Hepatocyte (in vitro differentiated cells): ENCODE measurements around the gene AMFR. TPM values are rescaled to one million over a fixed set of nuclear protein-coding genes. Genes with fewer than 3 reads are reported as not detected.

Experiments used
- DNase-seq: peaks from one replicate; pipeline ENCODE4 v3.0.0-alpha.2; 2016; ENCODE audit warnings: low spot score
- H2AFZ ChIP-seq: fragments of 200-600 bp; sonication (generic); 2 replicates; pipeline ENCODE4 v1.6.0; 2016; ENCODE audit warnings: antibody characterized with exemption, mild to moderate bottlenecking
- H3K27ac ChIP-seq: fragments of 200-600 bp; sonication (generic); 2 replicates; pipeline ENCODE4 v1.5.1; 2016; ENCODE audit warnings: mild to moderate bottlenecking
- H3K27me3 ChIP-seq: fragments of 200-600 bp; sonication (generic); 2 replicates; pipeline ENCODE4 v1.6.1; 2016
- H3K36me3 ChIP-seq: fragments of 200-600 bp; sonication (generic); replicated peaks from 2 replicates; pipeline ENCODE4 v1.5.1; 2016; ENCODE audit warnings: low read depth; ENCODE audit not compliant: insufficient read depth
- H3K4me1 ChIP-seq: fragments of 200-600 bp; sonication (generic); 2 replicates; pipeline ENCODE4 v1.5.1; 2016; ENCODE audit warnings: mild to moderate bottlenecking, moderate library complexity; ENCODE audit not compliant: insufficient read depth
- H3K4me2 ChIP-seq: fragments of 200-600 bp; sonication (generic); 2 replicates; pipeline ENCODE4 v1.6.0; 2016
- H3K4me3 ChIP-seq: fragments of 200-600 bp; sonication (generic); 2 replicates; pipeline ENCODE4 v1.5.1; 2016; ENCODE audit warnings: mild to moderate bottlenecking
- H3K79me2 ChIP-seq: fragments of 200-600 bp; sonication (generic); 2 replicates; pipeline ENCODE4 v1.6.0; 2017; ENCODE audit warnings: mild to moderate bottlenecking
- H3K9me2 ChIP-seq: fragments of 200-600 bp; sonication (generic); replicated peaks from 2 replicates; pipeline ENCODE4 v1.6.0; 2017; ENCODE audit warnings: mild to moderate bottlenecking; ENCODE audit not compliant: insufficient read depth
- H3K9me3 ChIP-seq: fragments of 200-600 bp; sonication (generic); 2 replicates; pipeline ENCODE4 v1.5.1; 2016; ENCODE audit warnings: low read depth, mild to moderate bottlenecking
- H4K20me1 ChIP-seq: fragments of 200-600 bp; sonication (generic); 2 replicates; pipeline ENCODE4 v1.6.0; 2016; ENCODE audit warnings: mild to moderate bottlenecking; ENCODE audit not compliant: insufficient read depth, poor library complexity, severe bottlenecking
- EZH2 ChIP-seq: fragments of 200-600 bp; sonication (generic); IDR thresholded peaks from 2 replicates; pipeline ENCODE4 v1.6.1; 2016; ENCODE audit warnings: antibody characterized with exemption, mild to moderate bottlenecking, borderline replicate concordance
- EZH2phosphoT487 ChIP-seq: fragments of 200-600 bp; sonication (generic); IDR thresholded peaks from one replicate; pipeline ENCODE4 v1.6.1; 2018; ENCODE audit warnings: antibody characterized with exemption, mild to moderate bottlenecking, low read depth, moderate library complexity; ENCODE audit not compliant: unreplicated experiment, severe bottlenecking
- WGBS: methylation state at CpG from one replicate; pipeline ENCODE4 v1.1.6; 2016; ENCODE audit warnings: low lambda C conversion rate; ENCODE audit errors: missing lambda C conversion rate; 5-methylcytosine and 5-hydroxymethylcytosine counted together
- polyA plus RNA-seq: library from polyadenylated mRNA; unstranded; fragments of >200 nt; fragmentation: Nextera tagmentation; extraction: Ambion mirVana; gene quantifications from 2 replicates; pipeline ENCODE4 v1.2.1, GENCODE V29; 2016
- total RNA-seq: library from RNA; depleted of rRNA; stranded (reverse); fragments of >200 nt; gene quantifications from 2 replicates; pipeline ENCODE4 v1.2.3, GENCODE V29; 2014
- TF ChIP-seq, protein P1 (sequence below): fragments of 200-600 bp; sonication (generic); IDR thresholded peaks from 2 replicates; pipeline ENCODE4 v1.5.1; 2016; ENCODE audit warnings: antibody characterized with exemption, mild to moderate bottlenecking; ENCODE audit not compliant: poor library complexity

The AMFR gene
- total and polyA plus RNA-seq, 2 experiments from 2014 or later: 67.2 to 135 TPM

DNA sequence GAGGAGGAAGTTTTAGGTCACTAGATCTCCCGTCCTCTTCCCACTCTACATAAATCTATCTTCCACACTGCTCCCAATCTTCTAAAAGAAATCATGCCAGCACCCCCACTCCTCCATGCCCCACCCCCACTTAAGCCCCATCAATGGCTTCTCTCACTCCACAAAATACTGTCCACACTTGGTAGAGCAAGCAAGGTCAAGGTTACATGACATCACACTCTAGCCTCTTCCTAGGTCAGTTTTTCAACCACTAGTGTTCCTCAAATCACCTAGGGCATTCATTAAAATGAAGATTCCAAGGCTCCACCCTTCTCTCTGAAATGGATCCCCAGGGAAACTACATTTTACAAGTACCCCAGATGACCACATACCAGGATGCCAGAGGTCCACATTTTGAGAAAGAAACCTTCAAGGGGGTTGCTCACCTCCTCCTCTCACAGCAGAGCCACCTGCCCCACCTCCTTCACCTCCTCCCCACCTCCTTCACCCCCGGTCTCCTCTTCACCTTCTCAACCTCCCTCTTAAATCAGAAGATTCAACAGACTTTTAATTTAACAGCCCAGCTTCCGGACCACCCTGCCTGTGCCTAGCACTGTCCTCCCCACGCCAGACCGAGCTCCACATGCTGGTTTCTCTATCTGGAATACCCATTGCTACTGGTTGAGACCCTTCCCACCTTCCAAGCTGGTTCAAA, 3.2 kb downstream of the AMFR start:
- peaks cover 18% of the 10 kb centered on the region for H3K4me1 ChIP-seq
- H3K9me3 ChIP-seq: no peaks in the 10 kb centered on the region
- H3K4me3 ChIP-seq: no peak overlapping the region
- H4K20me1 ChIP-seq: peaks cover 39% of the 10 kb centered on the region
- no peaks in the 10 kb centered on the region for H3K36me3 ChIP-seq
- no peak overlapping the region for H2AFZ ChIP-seq
- no peaks in the 10 kb centered on the region for H3K9me2 ChIP-seq
- TF ChIP-seq EZH2phosphoT487 (no peak), EZH2 (no peak)
- TF ChIP-seq, protein P1, sequence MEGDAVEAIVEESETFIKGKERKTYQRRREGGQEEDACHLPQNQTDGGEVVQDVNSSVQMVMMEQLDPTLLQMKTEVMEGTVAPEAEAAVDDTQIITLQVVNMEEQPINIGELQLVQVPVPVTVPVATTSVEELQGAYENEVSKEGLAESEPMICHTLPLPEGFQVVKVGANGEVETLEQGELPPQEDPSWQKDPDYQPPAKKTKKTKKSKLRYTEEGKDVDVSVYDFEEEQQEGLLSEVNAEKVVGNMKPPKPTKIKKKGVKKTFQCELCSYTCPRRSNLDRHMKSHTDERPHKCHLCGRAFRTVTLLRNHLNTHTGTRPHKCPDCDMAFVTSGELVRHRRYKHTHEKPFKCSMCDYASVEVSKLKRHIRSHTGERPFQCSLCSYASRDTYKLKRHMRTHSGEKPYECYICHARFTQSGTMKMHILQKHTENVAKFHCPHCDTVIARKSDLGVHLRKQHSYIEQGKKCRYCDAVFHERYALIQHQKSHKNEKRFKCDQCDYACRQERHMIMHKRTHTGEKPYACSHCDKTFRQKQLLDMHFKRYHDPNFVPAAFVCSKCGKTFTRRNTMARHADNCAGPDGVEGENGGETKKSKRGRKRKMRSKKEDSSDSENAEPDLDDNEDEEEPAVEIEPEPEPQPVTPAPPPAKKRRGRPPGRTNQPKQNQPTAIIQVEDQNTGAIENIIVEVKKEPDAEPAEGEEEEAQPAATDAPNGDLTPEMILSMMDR: no peak
- DNase-seq: no peak
- peaks cover 78% of the 10 kb centered on the region for H3K79me2 ChIP-seq
- no peaks in the 10 kb centered on the region for H3K27me3 ChIP-seq
- no peak overlapping the region for H3K27ac ChIP-seq
- no peak overlapping the region for H3K4me2 ChIP-seq
- WGBS: 95% methylated on average over 5 of the region's 5 CpGs

DNA sequence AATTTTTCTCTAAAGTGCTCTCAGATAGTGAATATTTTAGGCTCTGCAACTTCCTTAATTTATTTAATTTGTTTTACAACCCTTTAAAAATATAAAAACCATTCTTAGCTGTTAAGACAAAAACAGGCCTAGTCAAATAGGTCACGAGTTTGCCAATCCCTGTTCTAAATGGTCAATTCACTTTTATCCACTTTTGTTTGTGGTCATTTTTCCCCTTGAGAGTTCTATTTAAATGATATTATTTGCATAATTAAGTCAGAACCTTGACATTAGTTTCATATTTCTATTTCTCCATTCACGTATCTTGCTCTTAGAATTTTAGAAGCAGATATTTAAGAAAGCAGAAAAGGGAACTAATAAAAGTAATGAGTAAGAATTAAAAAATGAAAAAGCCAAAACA, 4.0 kb downstream of the AMFR start:
- H3K4me1 ChIP-seq: peaks cover 18% of the 10 kb centered on the region
- no peak for TF ChIP-seq EZH2
- TF ChIP-seq, protein P1: no peak
- H3K4me3 ChIP-seq: no peak overlapping the region
- H2AFZ ChIP-seq: no peak overlapping the region
- no peak overlapping the region for H3K27ac ChIP-seq
- no peaks in the 10 kb centered on the region for H3K36me3 ChIP-seq
- H3K9me3 ChIP-seq: no peaks in the 10 kb centered on the region
- DNase-seq: no peak
- H3K4me2 ChIP-seq: no peak overlapping the region
- WGBS: 94% methylated on average over 2 of the region's 2 CpGs
- H3K9me2 ChIP-seq: no peaks in the 10 kb centered on the region
- H3K79me2 ChIP-seq: peaks cover 86% of the 10 kb centered on the region
- H3K27me3 ChIP-seq: no peaks in the 10 kb centered on the region
- H4K20me1 ChIP-seq: peaks cover 42% of the 10 kb centered on the region

DNA sequence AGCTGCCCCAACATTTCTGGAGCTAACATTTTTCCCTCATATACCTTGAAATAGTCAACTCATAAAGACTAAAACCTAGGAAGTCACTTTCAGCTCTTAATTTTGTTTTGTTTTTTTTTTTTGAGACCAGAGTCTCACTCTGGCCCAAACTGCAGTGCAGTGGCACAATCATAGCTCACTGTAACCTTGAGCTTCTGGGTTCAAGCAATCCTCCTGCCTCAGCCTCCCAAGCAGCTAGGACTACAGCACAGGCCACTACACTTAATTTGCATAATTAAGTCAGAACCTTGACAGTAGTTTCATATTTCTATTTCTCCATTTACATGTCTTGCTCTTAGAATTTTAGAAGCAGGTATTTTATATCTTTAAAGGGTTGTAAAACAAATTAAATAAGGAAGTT, 4.7 kb downstream of the AMFR start:
- H2AFZ ChIP-seq: no peak overlapping the region
- H3K27ac ChIP-seq: no peak overlapping the region
- H3K36me3 ChIP-seq: no peaks in the 10 kb centered on the region
- peaks cover 93% of the 10 kb centered on the region for H3K79me2 ChIP-seq
- H3K4me3 ChIP-seq: no peak overlapping the region
- H3K4me1 ChIP-seq: peaks cover 18% of the 10 kb centered on the region
- H3K9me3 ChIP-seq: no peaks in the 10 kb centered on the region
- no peaks in the 10 kb centered on the region for H3K27me3 ChIP-seq
- H3K4me2 ChIP-seq: no peak overlapping the region
- TF ChIP-seq EZH2phosphoT487: no peak
- no peak for TF ChIP-seq EZH2
- H3K9me2 ChIP-seq: no peaks in the 10 kb centered on the region
- no peak for DNase-seq
- peaks cover 48% of the 10 kb centered on the region for H4K20me1 ChIP-seq

DNA sequence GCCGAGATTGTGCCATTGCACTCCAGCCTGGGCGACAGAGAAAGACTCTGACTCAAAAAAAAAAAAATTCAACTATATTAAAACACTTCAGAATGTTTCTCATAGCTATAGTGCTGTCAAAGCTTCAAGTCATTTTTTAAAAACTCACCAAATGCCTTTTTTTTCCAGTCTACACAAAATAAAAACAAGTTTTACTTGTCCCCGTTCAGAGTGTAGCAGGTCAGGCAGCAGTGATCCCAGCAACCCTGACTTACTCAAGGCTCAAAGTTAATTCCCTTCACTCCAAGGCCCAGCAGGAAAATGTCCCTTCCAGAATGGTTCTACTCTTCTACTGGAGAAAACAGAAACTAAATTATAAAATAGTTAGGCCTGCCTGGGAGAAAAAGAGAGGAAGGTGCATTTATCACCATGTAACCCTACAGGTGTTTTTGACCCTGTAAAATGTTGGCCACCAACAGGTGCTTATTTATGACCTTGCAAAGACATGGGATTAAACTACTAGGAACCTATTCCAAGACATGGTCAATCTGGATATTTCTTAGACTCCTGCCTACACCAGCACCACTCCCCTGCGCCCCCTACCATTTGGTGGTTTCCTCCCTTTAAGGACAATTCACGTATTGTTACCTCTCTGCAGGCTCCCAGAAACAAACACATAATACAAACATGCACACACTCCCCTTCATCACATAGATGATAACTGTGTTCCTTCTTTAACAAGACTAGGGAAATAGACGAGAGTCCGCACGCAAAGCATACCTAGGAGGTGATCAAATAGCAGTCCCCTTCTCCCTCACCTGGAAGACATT, 5.4 kb downstream of the AMFR start:
- Histone ChIP-seq H2AFZ (no peak overlapping the region), H3K4me1 (peaks cover 18% of the 10 kb centered on the region), H3K36me3 (no peaks in the 10 kb centered on the region), H3K79me2 (peaks cover 99% of the 10 kb centered on the region), H3K27me3 (no peaks in the 10 kb centered on the region), H3K4me2 (no peak overlapping the region), H3K9me3 (no peaks in the 10 kb centered on the region), H3K9me2 (no peaks in the 10 kb centered on the region), H3K27ac (peak overlapping the region; percentile 19), H3K4me3 (no peak overlapping the region), H4K20me1 (peaks cover 55% of the 10 kb centered on the region)
- 88% methylated on average over 8 of the region's 8 CpGs for WGBS
- TF ChIP-seq EZH2phosphoT487: no peak
- TF ChIP-seq, protein P1: no peak
- TF ChIP-seq EZH2: no peak
- DNase-seq: no peak
